Measurements from ENCODE around the gene DOCK7.
A peak's percentile ranks its signal among the peaks of the same experiment; 100 is the strongest.

DOCK7 gene

DNA sequence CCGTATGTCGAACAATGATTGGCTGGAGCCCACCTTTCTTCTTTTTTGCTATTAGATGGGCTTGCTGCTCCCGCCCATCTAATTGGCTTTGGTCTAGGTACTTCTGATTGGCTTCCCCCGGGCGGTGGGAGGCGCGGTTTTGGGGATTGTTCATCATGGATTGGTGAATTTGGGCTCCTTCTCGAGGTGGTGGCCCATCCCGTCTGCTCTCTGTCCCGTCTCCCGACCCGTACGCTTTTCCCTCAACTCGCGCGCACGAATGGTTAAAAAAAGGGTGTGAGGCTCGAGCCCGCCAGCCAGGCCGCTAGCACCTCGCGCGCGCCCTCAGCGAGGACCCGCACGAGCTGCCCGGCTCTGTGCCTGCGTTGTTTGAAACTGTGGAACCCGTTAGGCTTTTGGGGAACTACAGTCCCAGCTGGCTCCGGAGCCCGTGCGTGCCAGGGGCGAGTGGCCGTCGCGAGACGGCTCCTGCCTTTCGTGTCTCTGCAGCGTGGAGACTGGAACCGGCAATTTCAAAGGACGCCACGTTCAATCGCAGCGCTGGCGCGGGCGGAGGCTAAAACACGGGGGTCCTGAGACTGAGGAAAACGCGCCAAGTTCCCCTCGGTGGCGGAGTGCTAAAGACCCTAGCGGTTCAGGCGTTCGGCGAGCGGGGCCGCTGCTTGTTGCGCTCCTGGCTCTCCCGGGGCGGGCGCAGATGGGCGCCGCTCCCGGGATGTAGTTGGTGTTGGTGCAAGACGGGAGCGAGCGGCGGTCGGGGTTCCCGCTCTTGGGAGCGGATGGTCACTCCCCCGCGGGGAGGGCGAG lies 251.5 kb downstream of the DOCK7 start, which contains the start of gene USP1:
Gene USP1 (plus strand): TSS at position 584 of the 807 bp plus-strand sequence. CDS start 2,819 bp downstream, outside the sequence.
- Histone ChIP-seq H3K27ac (ENCODE audit: low read depth, low read length) (peak within 1 kb of the TSS; percentile 100), H2BK12ac (ENCODE audit: low read length) (no peak within 1 kb of the TSS), H4K12ac (ENCODE audit: low read depth, low read length) (peak within 1 kb of the TSS; percentile 69), H3K4ac (ENCODE audit: low read depth, low read length) (peak within 1 kb of the TSS; percentile 89), H3K79me2 (ENCODE audit: control insufficient read depth, insufficient read depth, low read length, poor library complexity) (peaks cover 15% of the 10 kb centered on the region), H3K9ac (ENCODE audit: low read length) (peak within 1 kb of the TSS; percentile 99), H3K4me1 (ENCODE audit: control insufficient read depth in 1 of 2, insufficient read depth in 2 of 2, low read length in 2 of 2) (peaks cover 0 to 4% of the 10 kb centered on the region in 2 experiments), H3K4me3 (ENCODE audit: low read depth, low read length) (peak within 1 kb of the TSS; percentile 96), H4K8ac (ENCODE audit: low read depth, low read length) (peak within 1 kb of the TSS; percentile 89), H3K23ac (ENCODE audit: low read length) (peak within 1 kb of the TSS; percentile 37), H4K91ac (ENCODE audit: low read depth, low read length) (peak within 1 kb of the TSS; percentile 96), H2AK5ac (ENCODE audit: low read length) (peak within 1 kb of the TSS; percentile 65), H3K14ac (ENCODE audit: low read length) (peak within 1 kb of the TSS; percentile 92), H3K18ac (ENCODE audit: low read length) (peak within 1 kb of the TSS; percentile 96), H3K36me3 (ENCODE audit: control insufficient read depth in 1 of 2, insufficient read depth in 2 of 2, low read length in 2 of 2) (peaks cover 0 to under 1% of the 10 kb centered on the region in 2 experiments), H3K27me3 (ENCODE audit: insufficient read depth, low read length) (no peaks in the 10 kb centered on the region), H2BK120ac (ENCODE audit: insufficient read depth, low read length, poor library complexity) (peak within 1 kb of the TSS; percentile 95), H3K9me3 (ENCODE audit: insufficient read depth, low read depth, low read length) (peaks cover 2% of the 10 kb centered on the region), H2BK5ac (ENCODE audit: low read depth, low read length, poor library complexity) (peak within 1 kb of the TSS; percentile 98), H2AFZ (ENCODE audit: insufficient read depth, low read length, poor library complexity) (peak within 1 kb of the TSS; percentile 89), H3K4me2 (ENCODE audit: low read length) (peak within 1 kb of the TSS; percentile 96), H3K79me1 (ENCODE audit: low read length) (peaks cover 15% of the 10 kb centered on the region)
- DNase-seq: peak; percentile 99 to 100
- no CpG with 5 or more reads among the region's 76 CpGs for WGBS (ENCODE audit: extremely low coverage, insufficient coverage, insufficient read length)

DNA sequence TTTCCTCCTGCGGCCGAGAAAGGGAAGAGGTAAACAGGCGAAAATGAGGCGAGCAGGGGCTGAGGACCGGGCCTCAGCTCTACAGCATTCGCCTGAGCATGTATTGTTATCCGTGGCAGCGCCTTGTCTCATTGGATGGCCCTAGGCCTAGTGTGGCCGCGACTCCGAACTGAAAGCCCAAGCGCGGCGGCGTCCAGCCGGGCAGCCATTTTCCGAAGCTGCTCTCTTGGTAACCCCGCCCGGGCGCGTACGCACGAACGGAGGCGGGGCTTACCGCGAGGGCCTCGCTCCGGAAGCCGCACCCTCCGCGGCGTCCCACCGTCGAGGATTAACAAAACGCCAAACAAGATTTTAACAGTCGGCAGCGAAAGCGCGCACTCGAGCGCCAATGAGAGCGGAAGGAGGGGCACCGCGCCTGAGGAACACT lies 252.1 kb downstream of the DOCK7 start:
- Histone ChIP-seq H3K79me2 (ENCODE audit: control insufficient read depth, insufficient read depth, low read length, poor library complexity) (peaks cover 15% of the 10 kb centered on the region), H4K12ac (ENCODE audit: low read depth, low read length) (peak overlapping the region; percentile 69), H3K4me2 (ENCODE audit: low read length) (peak overlapping the region; percentile 76), H3K79me1 (ENCODE audit: low read length) (peaks cover 15% of the 10 kb centered on the region), H3K4me3 (ENCODE audit: low read depth, low read length) (peak overlapping the region; percentile 74), H4K8ac (ENCODE audit: low read depth, low read length) (peak overlapping the region; percentile 88), H2BK120ac (ENCODE audit: insufficient read depth, low read length, poor library complexity) (peak overlapping the region; percentile 49), H2BK5ac (ENCODE audit: low read depth, low read length, poor library complexity) (peak overlapping the region; percentile 56), H4K91ac (ENCODE audit: low read depth, low read length) (peak overlapping the region; percentile 93), H3K18ac (ENCODE audit: low read length) (peak overlapping the region; percentile 58), H3K9me3 (ENCODE audit: insufficient read depth, low read depth, low read length) (peaks cover 2% of the 10 kb centered on the region), H2BK12ac (ENCODE audit: low read length) (no peak overlapping the region), H3K4me1 (ENCODE audit: control insufficient read depth in 1 of 2, insufficient read depth in 2 of 2, low read length in 2 of 2) (peaks cover 0 to 4% of the 10 kb centered on the region in 2 experiments), H3K9ac (ENCODE audit: low read length) (peak overlapping the region; percentile 89), H3K27ac (ENCODE audit: low read depth, low read length) (peak overlapping the region; percentile 94), H2AFZ (ENCODE audit: insufficient read depth, low read length, poor library complexity) (peak overlapping the region; percentile 38), H2AK5ac (ENCODE audit: low read length) (peak overlapping the region; percentile 25), H3K23ac (ENCODE audit: low read length) (no peak overlapping the region), H3K4ac (ENCODE audit: low read depth, low read length) (peak overlapping the region; percentile 37), H3K27me3 (ENCODE audit: insufficient read depth, low read length) (no peaks in the 10 kb centered on the region), H3K36me3 (ENCODE audit: control insufficient read depth in 1 of 2, insufficient read depth in 2 of 2, low read length in 2 of 2) (no peaks in the 10 kb centered on the region), H3K14ac (ENCODE audit: low read length) (peak overlapping the region; percentile 69)
- DNase-seq: peak in 1 of 2 donors; percentile 100
- no CpG with 5 or more reads among the region's 45 CpGs for WGBS (ENCODE audit: extremely low coverage, insufficient coverage, insufficient read length)

DNA sequence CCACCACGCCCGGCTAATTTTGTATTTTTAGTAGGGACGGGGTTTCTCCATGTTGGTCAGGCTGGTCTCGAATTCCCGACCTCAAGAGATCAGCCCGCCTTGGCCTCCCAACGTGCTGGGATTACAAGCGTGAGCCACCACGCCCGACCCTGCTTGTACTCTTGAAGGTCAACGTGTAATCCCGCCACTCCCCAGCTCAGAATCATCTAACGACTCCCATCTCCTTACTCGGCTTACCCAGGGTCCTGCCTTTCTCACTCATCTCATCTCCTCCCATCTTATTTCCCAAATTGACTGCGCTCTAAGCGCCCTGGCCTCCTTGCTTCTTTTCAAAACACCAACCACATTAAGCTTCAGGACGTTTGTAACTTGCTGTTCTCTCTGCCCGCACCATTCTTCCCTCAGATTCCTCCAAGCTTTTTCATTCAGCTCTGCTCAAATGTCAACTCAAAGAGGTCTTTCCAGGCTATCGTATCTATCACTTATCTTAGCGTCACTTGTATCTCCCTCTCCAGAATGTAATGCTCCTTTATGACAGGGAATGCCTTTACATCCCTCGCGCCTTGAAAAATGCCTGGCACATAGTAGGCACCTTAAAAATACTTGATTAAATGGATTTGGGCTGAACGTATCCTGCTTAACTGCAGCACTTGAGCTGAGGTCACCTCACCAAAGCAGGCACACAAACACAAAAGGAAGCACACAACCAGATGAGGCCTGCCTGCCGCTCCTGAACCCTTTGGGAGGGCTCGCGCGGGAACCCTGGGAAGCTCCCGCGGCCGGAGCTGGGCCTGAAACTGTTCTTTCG lies 252.8 kb downstream of the DOCK7 start:
- H3K4me2 ChIP-seq (ENCODE audit: low read length): peak overlapping the region; percentile 76
- peak overlapping the region; percentile 30 for H2BK12ac ChIP-seq (ENCODE audit: low read length)
- peak overlapping the region; percentile 38 for H2AFZ ChIP-seq (ENCODE audit: insufficient read depth, low read length, poor library complexity)
- H3K4ac ChIP-seq (ENCODE audit: low read depth, low read length): peak overlapping the region; percentile 37
- peak overlapping the region; percentile 88 for H4K8ac ChIP-seq (ENCODE audit: low read depth, low read length)
- H4K12ac ChIP-seq (ENCODE audit: low read depth, low read length): peak overlapping the region; percentile 80
- peak overlapping the region; percentile 56 for H2BK5ac ChIP-seq (ENCODE audit: low read depth, low read length, poor library complexity)
- peak overlapping the region; percentile 49 for H2BK120ac ChIP-seq (ENCODE audit: insufficient read depth, low read length, poor library complexity)
- peaks cover 15% of the 10 kb centered on the region for H3K79me2 ChIP-seq (ENCODE audit: control insufficient read depth, insufficient read depth, low read length, poor library complexity)
- H3K4me3 ChIP-seq (ENCODE audit: low read depth, low read length): peak overlapping the region; percentile 74
- H3K23ac ChIP-seq (ENCODE audit: low read length): no peak overlapping the region
- H3K4me1 ChIP-seq (ENCODE audit: control insufficient read depth in 1 of 2, insufficient read depth in 2 of 2, low read length in 2 of 2): peaks cover 0 to 4% of the 10 kb centered on the region in 2 experiments
- peaks cover 2% of the 10 kb centered on the region for H3K9me3 ChIP-seq (ENCODE audit: insufficient read depth, low read depth, low read length)
- H3K9ac ChIP-seq (ENCODE audit: low read length): peak overlapping the region; percentile 89
- H2AK5ac ChIP-seq (ENCODE audit: low read length): peak overlapping the region; percentile 83
- no peaks in the 10 kb centered on the region for H3K36me3 ChIP-seq (ENCODE audit: control insufficient read depth in 1 of 2, insufficient read depth in 2 of 2, low read length in 2 of 2)
- H4K91ac ChIP-seq (ENCODE audit: low read depth, low read length): peak overlapping the region; percentile 93
- peaks cover 15% of the 10 kb centered on the region for H3K79me1 ChIP-seq (ENCODE audit: low read length)
- peak overlapping the region; percentile 94 for H3K27ac ChIP-seq (ENCODE audit: low read depth, low read length)
- peak overlapping the region; percentile 69 for H3K14ac ChIP-seq (ENCODE audit: low read length)
- no CpG with 5 or more reads among the region's 31 CpGs for WGBS (ENCODE audit: extremely low coverage, insufficient coverage, insufficient read length)
- DNase-seq: peak; percentile 36 to 74
- no peaks in the 10 kb centered on the region for H3K27me3 ChIP-seq (ENCODE audit: insufficient read depth, low read length)
- H3K18ac ChIP-seq (ENCODE audit: low read length): peak overlapping the region; percentile 58

DNA sequence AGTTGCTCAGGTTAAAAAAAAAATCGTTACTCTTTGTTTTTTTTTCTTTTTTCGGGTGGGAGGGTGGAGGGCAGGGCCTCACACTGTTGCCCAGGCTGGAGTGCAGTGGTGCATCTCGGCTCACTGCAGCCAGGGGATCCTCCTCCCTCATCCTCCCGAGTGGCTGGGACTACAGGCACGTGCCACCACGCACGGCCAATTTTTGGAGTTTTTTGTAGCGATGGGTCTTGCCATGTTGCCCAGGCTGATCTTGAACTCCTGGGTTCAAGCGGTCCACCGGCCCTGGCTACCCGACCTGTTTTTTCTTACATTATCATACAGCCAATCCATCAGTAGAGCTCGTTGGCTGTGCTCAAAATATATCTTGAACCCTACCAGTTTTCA lies 253.6 kb downstream of the DOCK7 start:
- peaks cover 15% of the 10 kb centered on the region for H3K79me1 ChIP-seq (ENCODE audit: low read length)
- H3K4ac ChIP-seq (ENCODE audit: low read depth, low read length): no peak overlapping the region
- no peak overlapping the region for H3K4me2 ChIP-seq (ENCODE audit: low read length)
- H3K79me2 ChIP-seq (ENCODE audit: control insufficient read depth, insufficient read depth, low read length, poor library complexity): peaks cover 15% of the 10 kb centered on the region
- no peaks in the 10 kb centered on the region for H3K27me3 ChIP-seq (ENCODE audit: insufficient read depth, low read length)
- no peak overlapping the region for H2BK5ac ChIP-seq (ENCODE audit: low read depth, low read length, poor library complexity)
- no peak overlapping the region for H3K9ac ChIP-seq (ENCODE audit: low read length)
- no peak overlapping the region for H3K14ac ChIP-seq (ENCODE audit: low read length)
- H3K4me3 ChIP-seq (ENCODE audit: low read depth, low read length): no peak overlapping the region
- no peak overlapping the region for H2AK5ac ChIP-seq (ENCODE audit: low read length)
- H3K4me1 ChIP-seq (ENCODE audit: control insufficient read depth in 1 of 2, insufficient read depth in 2 of 2, low read length in 2 of 2): peaks cover 0 to 4% of the 10 kb centered on the region in 2 experiments
- H3K23ac ChIP-seq (ENCODE audit: low read length): no peak overlapping the region
- H2BK120ac ChIP-seq (ENCODE audit: insufficient read depth, low read length, poor library complexity): no peak overlapping the region
- no peak overlapping the region for H4K91ac ChIP-seq (ENCODE audit: low read depth, low read length)
- no peak overlapping the region for H2BK12ac ChIP-seq (ENCODE audit: low read length)
- H4K8ac ChIP-seq (ENCODE audit: low read depth, low read length): no peak overlapping the region
- no CpG with 5 or more reads among the region's 12 CpGs for WGBS (ENCODE audit: extremely low coverage, insufficient coverage, insufficient read length)
- H3K27ac ChIP-seq (ENCODE audit: low read depth, low read length): no peak overlapping the region
- no peak for DNase-seq
- H4K12ac ChIP-seq (ENCODE audit: low read depth, low read length): no peak overlapping the region
- no peak overlapping the region for H3K18ac ChIP-seq (ENCODE audit: low read length)
- H3K36me3 ChIP-seq (ENCODE audit: control insufficient read depth in 1 of 2, insufficient read depth in 2 of 2, low read length in 2 of 2): no peaks in the 10 kb centered on the region
- no peak overlapping the region for H2AFZ ChIP-seq (ENCODE audit: insufficient read depth, low read length, poor library complexity)
- H3K9me3 ChIP-seq (ENCODE audit: insufficient read depth, low read depth, low read length): peaks cover 2% of the 10 kb centered on the region
